HG03097 (cell line): ENCODE data around the gene KIF18B.
A peak's percentile ranks its signal among the peaks of the same experiment; 100 is the strongest.
"Not testable (repeated sequence)": the region's sequence is repeated elsewhere in the genome, so short reads cannot be mapped to it uniquely, and the experiment has no call there.

Experiments
- ATAC-seq: cut with Tn5 transposase; IDR thresholded peaks from one replicate; pipeline ENCODE4 v1.9.1; 2021; ENCODE audit not compliant: unreplicated experiment, low FRiP score

The KIF18B gene

DNA sequence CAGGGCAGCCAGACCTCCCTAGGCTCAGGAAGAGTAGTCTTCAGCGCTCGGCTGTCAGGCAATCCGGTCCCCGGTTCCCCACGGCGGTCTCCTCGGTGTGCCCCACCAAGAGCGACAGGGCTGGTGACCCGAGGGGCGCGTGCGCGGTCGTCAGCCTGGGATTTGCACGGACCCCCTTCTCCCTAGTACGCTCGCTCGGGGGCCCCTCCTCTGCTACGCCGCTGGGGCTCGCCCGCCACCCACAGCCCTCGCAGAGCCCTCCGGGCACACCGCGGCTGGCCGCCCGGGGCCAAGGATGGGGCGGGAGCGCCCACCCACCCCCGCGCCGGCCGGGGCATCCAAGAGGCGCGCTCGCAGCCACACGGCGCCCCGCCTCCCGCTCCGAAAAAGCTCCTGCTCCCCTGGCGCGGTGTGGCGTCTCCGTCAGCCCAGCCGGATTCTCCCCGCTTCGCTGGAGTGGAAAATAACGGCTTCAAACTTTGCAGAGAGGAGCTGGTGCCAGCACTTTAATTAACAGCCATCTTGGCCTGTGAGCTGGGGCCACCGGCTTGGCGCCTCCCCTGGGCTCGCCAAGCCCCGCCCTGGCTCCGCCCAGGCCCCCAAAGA, 22.7 kb upstream of the KIF18B start:
- ATAC-seq, result no peak

DNA sequence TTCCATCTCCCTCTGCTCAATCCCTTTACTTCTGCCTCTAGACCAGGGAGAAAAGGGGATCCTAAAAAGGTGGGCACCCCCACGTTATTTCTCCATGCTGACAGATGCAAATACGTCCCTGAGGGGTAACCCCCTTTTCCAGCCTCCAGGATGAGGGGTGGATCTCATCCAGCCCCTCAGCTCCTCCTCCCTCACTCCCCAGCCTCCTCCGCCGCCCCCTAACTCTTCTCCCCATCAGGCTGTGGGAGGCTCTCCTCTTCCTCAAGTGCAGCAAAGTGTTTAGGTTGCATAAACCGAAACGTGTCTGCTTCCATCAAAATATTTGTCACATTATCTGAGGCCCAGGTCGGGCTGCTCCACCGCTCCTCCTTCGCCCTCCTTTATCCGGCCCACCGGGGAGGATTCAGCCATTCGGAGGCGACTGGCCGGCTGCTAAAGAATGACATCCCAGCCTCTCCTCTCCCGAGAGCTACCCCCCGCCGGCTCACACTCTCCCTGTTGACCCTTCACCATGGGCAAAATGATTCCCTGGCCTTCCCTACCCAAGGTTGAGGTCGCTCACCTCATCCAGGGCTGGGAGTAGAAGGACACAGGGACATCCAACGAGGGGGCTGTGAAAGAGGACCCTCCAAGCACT, 21.7 kb upstream of the KIF18B start:
- no peak for ATAC-seq

DNA sequence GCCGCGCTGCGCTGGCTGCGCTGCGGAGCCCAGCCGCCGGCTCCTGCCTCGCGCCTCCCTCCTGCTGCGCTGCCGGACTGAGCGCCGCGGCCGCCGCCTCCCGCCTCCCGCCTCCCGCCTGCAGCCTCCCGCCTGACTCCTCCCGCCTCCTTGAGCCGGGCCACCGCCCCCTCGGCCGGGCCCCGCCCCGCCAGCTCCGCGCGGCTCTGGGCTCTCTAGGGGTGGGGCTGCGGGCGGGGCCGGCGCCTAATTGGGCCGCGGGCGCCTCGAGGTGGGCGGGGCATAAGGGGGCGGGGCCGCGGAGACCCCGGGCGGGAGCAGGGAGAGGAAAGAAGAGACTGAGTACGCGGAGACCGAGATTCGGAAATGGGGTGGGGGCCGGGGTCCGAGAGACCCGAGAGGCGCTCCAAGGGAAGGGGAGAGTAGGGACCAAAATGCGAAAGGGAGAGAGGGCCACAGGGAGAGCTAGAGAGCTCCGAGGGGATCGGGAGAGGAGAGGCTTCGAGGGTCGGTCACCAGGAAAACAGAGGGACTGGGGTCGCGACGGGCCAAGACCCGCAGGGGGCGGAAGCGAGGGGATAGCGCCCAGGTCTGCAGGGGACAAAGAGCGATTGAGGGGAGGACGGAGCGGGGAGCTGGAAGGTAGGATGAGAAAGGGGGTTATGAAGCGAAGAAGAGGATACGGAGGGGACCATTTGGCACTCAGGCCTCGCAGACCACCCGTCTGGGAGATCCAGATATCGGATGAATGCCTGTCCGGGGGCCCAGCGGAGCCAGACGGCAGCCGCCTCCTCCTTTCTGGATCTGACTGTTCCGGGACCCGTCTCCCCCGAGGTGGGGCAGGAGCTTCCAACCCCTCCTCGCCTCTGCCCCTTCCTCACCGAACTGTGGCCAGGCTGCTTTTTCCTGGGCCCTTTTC, 20.9 kb upstream of the KIF18B start, which contains the start of gene C1QL1:
C1QL1 (minus strand) TSS at position 79 of the 919 bp plus-strand sequence. CDS start 255 bp downstream, outside the sequence.
- ATAC-seq, result peak; percentile 81

DNA sequence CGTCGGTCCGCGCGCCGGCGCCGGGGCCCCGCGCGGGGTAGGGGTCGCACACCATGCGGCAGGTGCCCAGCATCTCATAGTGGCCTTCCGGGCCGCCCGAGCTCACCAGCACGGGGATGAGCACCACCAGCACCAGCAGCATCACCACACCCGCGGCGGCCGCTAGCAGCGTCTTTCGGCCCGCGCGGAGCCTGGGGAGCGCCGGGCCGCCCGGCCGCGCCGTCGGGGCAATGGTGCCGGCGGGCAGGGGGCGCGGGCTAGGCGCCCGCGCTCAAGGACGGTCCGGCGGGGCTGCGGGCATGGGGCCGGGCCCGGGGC, 20.3 kb upstream of the KIF18B start:
- no peak for ATAC-seq

DNA sequence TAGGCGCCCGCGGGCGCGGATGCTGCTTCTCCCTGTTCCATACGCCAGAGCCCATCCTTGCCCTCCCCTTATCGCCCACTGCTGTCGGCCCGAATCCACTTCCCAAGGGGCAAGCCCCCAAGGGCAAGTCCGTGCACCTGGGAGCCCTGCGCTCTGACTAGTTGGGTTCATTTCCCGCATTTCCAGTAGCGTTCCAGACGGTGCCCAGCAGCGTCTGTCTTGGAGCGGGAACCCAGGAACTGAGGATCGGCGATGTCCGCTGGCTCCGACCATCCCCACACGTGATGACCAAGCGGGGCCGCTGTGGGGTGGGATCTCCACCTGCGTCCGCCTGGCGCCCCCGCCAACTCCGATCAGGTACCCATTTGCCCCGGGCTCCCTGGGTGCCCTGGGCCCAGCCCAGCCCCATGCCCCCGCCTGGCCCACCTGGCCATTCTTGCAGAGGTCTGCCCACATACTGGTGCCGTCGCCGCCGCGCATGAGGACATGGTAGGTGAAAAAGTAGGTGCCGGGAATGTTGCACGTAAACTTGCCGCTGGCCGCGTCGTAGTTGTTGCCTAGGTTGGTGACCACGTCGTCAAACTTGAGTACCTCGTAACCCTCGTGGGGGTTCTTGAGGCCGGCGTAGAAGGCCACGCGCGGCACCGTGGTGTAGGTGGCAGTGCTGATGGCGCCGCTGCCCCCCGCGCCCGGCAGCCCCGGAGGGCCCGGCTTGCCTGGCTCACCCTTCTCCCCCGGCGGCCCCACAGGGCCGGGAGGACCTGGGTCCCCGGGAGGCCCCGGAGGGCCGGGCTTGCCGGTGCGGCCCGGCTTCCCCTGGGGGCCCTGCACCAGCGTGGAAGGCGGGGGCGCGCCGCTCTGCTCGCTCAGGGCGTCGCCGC, 19.7 kb upstream of the KIF18B start:
- ATAC-seq, result no peak

DNA sequence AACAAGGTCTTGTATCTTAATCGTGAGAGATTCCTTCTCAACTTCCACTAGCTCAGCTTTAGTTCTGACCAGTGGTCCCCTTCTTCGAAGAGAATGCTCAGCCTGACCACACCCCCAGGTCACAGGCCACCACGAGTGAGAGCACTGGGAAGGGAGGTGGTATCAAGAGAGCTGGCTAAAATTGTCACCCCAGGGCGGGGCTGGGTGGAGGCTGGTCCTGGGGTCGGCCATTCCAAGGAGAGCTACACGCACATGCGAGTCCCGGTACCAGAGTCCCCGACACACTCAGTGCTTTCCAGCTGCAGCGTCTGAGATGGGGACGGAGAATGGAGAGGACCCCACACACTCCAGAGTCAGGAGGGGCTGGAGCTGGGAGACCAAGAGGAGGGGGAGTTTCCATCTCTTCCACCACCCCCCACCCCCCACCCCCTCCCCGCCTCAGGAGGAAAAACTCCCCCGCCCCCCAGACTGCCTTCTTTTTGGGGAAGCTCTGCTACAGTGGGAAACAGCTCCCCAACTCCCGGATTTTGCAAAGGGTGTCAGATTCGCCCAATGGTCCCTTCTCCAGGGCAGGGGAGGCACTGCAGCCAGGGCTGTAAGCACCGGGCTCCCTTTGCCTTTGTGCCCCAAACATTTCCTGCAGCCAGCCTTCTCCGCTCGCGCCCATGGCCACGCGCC, 18.9 kb upstream of the KIF18B start:
- no peak for ATAC-seq

DNA sequence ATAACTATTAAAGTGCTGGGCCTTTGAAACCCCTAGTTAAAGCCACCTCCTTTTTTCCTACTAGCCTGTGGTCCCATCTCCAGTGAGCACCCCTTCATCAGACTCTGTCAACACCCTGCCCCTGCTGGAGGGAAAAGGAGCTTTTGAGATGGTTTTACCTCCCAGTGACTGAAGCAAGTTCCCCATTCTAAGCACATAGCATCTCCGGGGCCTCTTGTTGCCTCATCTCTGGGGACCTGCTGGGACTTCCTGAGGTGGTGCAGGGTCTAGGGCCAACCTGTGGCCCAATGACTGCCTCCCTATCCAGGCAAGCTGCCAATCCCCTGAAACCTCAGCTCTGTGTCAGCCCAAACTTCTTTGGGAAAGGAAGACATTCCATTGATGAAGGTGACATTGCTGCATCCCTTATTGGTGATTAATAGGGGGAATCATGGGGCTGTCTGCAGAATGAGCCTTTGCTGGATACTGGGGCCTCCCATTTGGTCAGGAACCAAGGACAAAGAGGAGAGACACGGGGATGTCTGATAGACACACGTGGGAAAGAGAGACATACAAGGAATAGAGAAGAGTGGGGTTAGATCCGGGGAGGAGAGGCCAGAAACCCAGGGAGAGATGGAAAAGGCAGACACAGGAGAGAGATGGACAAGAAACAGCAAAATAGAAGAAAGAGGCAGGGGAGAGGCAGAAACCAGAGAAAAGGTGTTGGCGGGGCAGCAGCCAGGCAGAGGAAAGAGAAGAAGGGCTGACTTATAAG, 18.1 kb upstream of the KIF18B start:
- ATAC-seq, result no peak

DNA sequence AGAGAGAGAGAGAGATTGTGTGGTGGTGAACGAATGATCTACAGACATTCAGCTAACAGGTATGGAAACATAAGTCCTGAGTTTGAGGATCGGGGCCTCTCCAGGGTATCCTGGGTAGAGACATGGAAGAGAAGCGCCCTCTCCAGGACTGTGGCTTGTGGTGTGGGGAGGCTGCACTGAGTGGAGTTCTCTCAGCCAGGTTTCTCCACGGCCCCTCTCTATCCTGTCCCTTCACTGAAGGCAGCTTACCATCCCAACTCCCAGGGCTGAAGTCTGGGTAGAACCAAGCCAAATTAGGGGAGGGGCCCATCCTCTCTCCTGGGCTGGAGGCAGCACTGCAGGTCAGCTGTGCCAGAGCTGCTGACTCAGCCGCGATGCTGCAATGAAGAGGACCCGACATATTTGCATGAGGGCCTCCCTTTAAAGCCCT, 14.4 kb upstream of the KIF18B start:
- ATAC-seq, result no peak

DNA sequence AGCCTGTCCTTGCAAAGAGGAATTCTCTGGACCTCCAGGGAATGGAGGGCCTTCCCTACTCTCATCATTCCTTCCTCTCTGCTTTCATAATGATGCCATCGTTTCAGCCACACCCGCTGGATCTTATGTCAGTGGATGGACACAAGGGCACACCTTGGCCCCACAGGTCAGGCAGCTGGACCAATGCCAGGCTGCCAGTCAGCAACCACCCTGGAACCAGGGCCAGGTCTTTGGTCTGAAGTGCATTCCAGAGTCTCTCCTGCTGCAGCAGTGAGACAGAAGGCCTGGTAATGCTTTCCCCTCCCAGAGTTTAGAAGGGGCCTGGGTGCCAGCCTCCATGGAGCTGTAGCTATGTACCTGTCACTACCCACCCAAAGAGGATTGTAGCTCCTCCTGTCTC, 13.1 kb upstream of the KIF18B start:
- ATAC-seq, result no peak

DNA sequence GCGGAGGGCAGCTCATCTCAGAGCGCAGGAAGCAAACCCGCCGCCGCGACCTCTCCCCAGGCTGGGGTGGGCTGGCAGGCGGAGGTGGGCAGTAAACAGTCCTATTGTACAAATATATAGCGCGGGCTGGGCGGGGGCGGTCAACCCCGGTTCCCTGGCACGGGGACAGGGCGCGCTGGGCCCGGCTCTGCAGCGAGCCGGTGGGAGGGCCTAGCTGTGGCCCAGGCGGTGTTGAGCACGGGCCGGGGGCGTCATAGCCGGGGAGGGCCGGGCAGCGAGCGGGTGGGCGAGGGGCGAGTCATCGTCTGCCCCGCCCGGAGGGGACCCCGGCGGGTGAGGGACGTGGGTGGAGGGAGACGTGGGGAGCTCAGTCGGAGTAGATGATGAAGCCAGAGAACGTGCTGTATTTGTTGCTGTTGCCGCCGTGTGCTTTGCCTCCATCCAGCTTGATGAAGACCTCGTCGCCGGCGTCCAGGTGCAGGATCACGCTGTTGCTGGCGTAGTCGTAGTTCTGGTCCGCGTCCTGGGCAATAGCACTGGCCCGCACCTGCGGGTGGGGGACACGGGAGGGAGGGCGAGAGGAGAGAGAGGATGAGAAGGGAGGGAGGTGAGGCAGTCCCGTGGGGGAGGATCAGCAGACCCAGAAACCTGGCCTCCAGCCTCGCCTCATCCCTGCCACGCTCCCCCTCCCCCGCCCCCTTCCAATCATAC, 12.4 kb upstream of the KIF18B start:
- no peak for ATAC-seq

DNA sequence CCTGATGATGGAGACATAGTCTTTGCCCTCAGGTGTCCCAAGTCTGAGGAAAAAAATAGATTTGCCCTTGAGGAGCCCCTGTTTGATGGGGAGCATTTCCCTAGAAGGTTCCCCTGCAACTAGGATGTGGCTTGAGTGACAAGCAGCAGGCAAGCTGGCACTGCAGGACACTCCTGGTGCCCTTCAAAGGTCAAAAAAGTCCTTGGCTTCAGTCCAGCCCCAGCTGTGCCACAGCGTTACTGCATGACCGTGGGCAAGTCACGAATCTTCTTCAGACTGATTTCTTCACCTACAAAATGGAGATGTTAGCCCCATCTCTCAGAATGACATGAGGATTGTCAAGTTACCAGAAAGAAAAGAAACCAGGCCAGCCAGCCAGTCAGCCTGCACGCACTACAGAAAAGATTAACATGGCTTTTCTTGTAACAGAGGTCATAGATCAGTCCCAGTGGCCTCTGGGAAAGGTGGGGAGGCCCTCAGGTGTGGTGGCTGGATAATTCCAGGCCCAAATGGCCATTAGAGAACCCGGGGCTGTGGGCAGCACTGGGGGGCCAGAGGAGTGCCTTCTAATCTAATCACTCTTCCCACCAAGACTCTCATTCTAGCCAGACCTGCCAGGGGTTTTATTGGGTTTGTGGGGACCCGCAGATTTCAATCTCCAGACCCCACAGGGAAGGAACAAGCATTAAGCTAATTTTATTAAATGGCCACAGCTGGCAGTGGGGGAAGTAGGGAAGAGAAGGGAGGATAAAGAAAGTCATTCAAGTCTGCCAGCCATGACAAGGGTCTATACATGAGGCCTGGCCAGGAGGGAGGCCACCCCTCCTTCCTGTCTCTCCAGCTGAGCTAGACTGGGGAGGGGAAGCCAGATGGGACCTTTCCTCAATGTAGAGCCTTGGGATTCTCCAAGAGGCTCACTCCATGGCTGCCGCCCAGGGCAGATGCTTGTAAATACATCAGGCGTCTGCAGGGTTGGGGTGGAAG, 9.7 kb upstream of the KIF18B start:
- no peak for ATAC-seq

DNA sequence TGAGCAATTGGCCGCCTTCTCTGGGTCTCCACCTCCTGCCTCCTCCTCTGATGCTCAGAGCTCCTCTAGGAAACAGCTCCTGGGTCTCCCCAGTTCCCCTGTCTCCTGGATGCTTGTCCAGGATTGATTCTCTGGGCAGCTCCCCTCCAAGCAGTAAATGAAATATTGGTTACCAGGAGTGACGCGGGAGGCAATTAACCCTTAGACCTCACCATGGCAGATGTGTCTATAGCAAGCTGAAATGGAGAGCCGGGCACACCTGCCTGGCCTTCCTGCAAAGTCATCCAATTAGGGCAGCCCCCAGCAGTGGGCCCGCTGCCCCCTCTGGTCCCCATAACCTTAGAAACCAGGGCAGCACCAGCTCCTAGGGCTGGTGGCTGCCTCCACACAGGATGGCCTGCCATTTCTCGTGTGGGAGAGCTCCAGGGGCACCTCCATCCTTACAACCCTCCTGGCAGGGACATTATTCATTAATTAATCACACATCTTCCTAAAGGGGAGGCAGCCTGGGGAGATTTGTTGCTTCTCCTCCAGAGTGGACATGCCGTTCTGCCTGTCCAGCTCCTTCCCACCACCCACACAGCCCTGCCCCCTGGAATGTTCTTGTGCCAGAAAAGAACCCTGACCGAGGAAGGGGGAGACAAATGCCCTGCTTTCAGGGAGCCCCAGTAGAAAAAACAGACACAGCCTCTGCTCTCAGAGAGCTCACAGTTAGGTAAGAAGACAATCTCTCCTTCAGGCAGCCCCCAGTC, 8.3 kb upstream of the KIF18B start:
- no peak for ATAC-seq

DNA sequence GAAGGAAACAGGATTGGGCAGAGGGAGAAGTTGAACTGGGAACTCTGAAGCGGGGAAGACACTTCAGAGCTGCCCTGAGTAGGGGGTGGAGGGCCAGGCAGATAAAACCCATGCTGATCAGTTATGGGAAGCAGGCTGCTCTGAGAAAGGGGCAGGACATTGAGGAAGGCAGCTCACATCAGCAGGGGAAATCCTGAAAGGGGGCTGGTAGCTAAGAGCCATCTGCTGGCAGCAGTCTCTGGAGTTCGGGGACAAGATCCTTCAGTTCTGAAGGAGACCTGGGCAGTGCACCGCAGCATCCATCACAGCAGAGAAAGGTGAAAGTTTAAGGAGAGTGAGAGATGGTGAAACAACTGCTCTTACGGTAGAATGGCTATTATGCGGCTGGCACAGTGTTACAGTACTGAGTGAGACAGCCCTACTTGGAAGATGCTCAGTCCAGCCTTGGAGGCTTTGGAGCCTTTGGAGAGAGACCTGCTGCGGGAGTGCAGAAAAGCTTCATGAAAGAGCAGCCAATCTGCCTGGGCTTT, 5.4 kb upstream of the KIF18B start:
- no peak for ATAC-seq

DNA sequence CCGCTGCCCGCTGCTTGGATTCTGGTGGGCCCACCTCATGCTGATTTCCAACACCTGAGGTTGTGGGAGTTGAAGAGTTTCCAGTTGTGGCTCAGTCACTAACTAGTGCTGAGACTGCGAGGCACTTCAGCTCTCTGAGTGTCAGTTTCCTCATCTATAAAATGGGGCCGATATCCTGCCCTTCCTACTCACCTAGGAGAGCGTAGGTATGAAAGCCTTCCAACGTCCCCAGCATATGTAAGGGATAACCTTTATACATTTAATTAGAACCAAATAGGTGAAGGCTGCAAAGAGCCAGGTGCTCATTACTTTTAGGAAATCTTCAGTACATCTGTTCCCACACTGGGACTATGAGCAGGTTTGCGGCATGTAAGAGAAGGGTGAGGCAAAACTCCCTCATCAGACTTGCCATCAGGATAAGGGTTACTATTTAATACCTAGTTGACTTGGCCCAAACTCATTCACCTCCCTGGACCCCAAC, 782 bp upstream of the KIF18B start:
- ATAC-seq, result no peak

DNA sequence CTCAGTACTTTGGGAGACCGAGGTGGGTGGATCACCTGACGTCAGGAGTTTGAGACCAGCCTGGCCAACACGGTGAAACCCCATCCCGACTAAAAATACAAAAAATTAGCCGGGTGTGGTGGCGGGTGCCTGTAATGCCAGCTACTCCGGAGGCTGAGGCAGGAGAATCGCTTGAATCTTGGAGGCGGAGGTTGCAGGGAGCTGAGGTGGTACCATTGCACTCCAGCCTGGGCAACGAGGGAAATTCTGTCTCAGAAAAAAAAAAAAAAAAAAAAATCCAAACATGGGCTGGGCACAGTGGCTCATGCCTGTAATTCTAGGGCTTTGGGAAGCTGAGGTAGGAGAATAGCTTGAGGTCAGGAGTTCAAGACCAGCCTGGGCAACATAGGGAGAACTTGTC, 1.9 kb downstream of the KIF18B start:
- not testable (repeated sequence) for ATAC-seq

DNA sequence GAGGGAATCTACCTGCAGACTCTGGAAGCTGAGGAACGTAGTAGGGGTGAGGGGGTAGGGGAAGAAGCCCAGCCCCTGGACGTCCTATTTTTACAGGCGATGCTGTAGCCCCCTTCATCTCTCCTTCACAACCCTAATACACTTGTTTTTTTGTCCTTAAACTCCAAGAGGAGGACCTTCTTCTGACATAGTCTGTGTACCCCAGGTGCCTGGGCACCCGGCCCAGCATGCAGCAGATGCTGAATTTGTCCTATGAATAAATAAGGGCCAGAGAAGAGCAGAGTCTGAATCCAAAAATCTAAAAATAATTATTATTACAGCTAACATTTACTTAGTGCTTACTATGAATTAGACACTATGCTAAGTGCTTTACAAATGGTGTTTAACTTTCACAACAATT, 5.1 kb downstream of the KIF18B start:
- no peak for ATAC-seq
